Measurements from ENCODE around the gene MAMDC2.
"Not testable (repeated sequence)": the region's sequence is repeated elsewhere in the genome, so short reads cannot be mapped to it uniquely, and the experiment has no call there.

MAMDC2 gene

GRCh38 chr9:70137577-70137976, 93.9 kb downstream of the MAMDC2 start:
- DNase-seq: no peak

GRCh38 chr9:70142101-70142500, 98.5 kb downstream of the MAMDC2 start:
- no peak for DNase-seq

GRCh38 chr9:70143394-70144130, 99.9 kb downstream of the MAMDC2 start:
- no peak for DNase-seq

GRCh38 chr9:70144131-70144503, 100.5 kb downstream of the MAMDC2 start:
- DNase-seq: no peak

- no peak for DNase-seq
Measured at GRCh38 chr9:70145981-70146380, 102.3 kb downstream of the MAMDC2 start.

- DNase-seq: no peak
Measured at GRCh38 chr9:70147196-70147595, 103.5 kb downstream of the MAMDC2 start.

GRCh38 chr9:70147651-70148050, 104.0 kb downstream of the MAMDC2 start:
- no peak for DNase-seq

GRCh38 chr9:70152350-70152749, 108.7 kb downstream of the MAMDC2 start:
- DNase-seq: no peak

- DNase-seq: no peak
Measured at GRCh38 chr9:70156729-70157128, 113.1 kb downstream of the MAMDC2 start.

GRCh38 chr9:70159630-70160029, 116.0 kb downstream of the MAMDC2 start:
- no peak for DNase-seq

GRCh38 chr9:70160686-70161600, 117.3 kb downstream of the MAMDC2 start:
- DNase-seq: no peak

GRCh38 chr9:70165006-70165602, 121.5 kb downstream of the MAMDC2 start:
- no peak for DNase-seq

GRCh38 chr9:70168521-70168920, 124.9 kb downstream of the MAMDC2 start:
- no peak for DNase-seq

GRCh38 chr9:70169222-70169621, 125.6 kb downstream of the MAMDC2 start:
- DNase-seq: no peak

- no peak for DNase-seq
Measured at GRCh38 chr9:70170151-70170790, 126.6 kb downstream of the MAMDC2 start.

- DNase-seq: no peak
Measured at GRCh38 chr9:70172532-70172931, 128.9 kb downstream of the MAMDC2 start.

GRCh38 chr9:70177121-70177520, 133.5 kb downstream of the MAMDC2 start:
- no peak for DNase-seq

GRCh38 chr9:70192707-70193106, 149.1 kb downstream of the MAMDC2 start:
- DNase-seq: no peak

GRCh38 chr9:70195456-70195855, 151.8 kb downstream of the MAMDC2 start:
- DNase-seq: no peak

GRCh38 chr9:70197216-70198044, 153.8 kb downstream of the MAMDC2 start:
- DNase-seq: no peak

- not testable (repeated sequence) for DNase-seq
Measured at GRCh38 chr9:70204743-70205142, 161.1 kb downstream of the MAMDC2 start.

- DNase-seq: no peak
Measured at GRCh38 chr9:70205366-70206020, 161.8 kb downstream of the MAMDC2 start.

Measured in RPMI8226 (cell line).